ENCODE results near the gene APOC3.

Gene APOC3

DNA sequence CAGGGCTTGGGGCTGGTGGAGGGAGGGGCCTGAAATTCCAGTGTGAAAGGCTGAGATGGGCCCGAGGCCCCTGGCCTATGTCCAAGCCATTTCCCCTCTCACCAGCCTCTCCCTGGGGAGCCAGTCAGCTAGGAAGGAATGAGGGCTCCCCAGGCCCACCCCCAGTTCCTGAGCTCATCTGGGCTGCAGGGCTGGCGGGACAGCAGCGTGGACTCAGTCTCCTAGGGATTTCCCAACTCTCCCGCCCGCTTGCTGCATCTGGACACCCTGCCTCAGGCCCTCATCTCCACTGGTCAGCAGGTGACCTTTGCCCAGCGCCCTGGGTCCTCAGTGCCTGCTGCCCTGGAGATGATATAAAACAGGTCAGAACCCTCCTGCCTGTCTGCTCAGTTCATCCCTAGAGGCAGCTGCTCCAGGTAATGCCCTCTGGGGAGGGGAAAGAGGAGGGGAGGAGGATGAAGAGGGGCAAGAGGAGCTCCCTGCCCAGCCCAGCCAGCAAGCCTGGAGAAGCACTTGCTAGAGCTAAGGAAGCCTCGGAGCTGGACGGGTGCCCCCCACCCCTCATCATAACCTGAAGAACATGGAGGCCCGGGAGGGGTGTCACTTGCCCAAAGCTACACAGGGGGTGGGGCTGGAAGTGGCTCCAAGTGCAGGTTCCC lies at the start of gene APOC3:
Gene APOC3, plus strand, starts transcription at position 383 of the 659 bp plus-strand sequence. CDS start 676 bp downstream, outside the sequence.
- no peak within 1 kb of the TSS for H3K4me3 ChIP-seq

GRCh38 chr11:116782728-116783127 lies 47.0 kb upstream of the APOC3 start:
- Histone ChIP-seq H3K4me3 (no peak overlapping the region), H3K27ac (no peak overlapping the region)

More for the DNA sequence above, at the start of gene APOC3:
- no peak within 1 kb of the TSS for H3K27ac ChIP-seq

DNA sequence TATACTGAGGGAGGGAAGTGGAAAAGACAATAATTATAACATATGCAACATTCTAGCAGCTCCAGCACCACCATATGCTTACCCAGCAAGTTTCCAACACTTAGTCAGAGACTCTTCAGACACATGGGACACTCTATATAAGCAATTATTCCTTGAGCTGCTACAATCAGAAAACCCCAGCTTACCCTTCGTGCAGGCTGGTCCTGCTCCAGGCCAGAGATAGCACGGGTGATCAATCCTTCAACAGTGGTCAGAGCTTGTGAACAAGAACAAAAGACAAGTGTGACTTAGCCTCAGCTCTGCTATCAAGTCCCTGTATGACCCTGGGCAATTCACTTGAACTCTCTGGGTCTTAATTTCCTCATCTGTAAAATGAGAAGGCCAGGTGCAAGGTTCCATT lies 43.4 kb upstream of the APOC3 start:
- Histone ChIP-seq H3K4me3 (no peak overlapping the region), H3K27ac (no peak overlapping the region)

- peak overlapping the region in 15 of 21 experiments; percentile 82 to 98 (median 92) for H3K27ac ChIP-seq
- H3K4me3 ChIP-seq, result peak overlapping the region; percentile 81 to 99 (median 90)
Measured at GRCh38 chr11:116786966-116787365, 42.7 kb upstream of the APOC3 start.

GRCh38 chr11:116787436-116787785 lies 42.3 kb upstream of the APOC3 start:
- peak overlapping the region; percentile 81 to 99 (median 90) for H3K4me3 ChIP-seq
- peak overlapping the region; percentile 71 to 98 (median 92) for H3K27ac ChIP-seq

GRCh38 chr11:116787786-116788486 lies 41.8 kb upstream of the APOC3 start, which contains the start of gene ZPR1:
Gene ZPR1 (minus strand): TSS chr11:116788023. CDS start chr11:116787990, 33 bp downstream.
- H3K4me3 ChIP-seq, result peak within 1 kb of the TSS; percentile 81 to 99 (median 90)

DNA sequence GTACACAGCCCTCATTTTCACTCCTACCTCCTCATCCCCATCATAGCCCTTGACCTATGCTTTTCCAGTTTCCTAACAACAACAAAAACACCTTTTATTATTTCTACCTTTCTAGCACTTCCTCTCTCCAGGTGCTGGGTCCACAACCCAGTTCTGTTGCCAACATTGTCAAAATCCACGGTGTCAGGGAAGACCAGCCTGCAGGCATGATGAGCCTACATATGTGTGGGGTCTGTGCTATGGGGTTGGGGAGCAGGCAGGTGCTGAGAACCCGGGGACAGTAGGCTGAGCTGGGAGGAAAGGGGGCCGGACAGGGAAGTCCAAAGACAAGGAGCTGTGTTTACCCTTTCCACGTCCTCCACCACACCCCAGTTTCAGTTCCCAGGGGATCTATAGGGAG lies 41.2 kb upstream of the APOC3 start:
- H3K4me3 ChIP-seq, result peak overlapping the region; percentile 81 to 99 (median 90)
- peak overlapping the region in 19 of 21 experiments; percentile 79 to 98 (median 92) for H3K27ac ChIP-seq

More at GRCh38 chr11:116787786-116788486, 41.8 kb upstream of the APOC3 start, which contains the start of gene ZPR1:
- peak within 1 kb of the TSS; percentile 71 to 98 (median 92) for H3K27ac ChIP-seq

- Histone ChIP-seq H3K4me3 (no peak overlapping the region), H3K27ac (no peak overlapping the region)
Measured at GRCh38 chr11:116788975-116789374, 40.7 kb upstream of the APOC3 start.

DNA sequence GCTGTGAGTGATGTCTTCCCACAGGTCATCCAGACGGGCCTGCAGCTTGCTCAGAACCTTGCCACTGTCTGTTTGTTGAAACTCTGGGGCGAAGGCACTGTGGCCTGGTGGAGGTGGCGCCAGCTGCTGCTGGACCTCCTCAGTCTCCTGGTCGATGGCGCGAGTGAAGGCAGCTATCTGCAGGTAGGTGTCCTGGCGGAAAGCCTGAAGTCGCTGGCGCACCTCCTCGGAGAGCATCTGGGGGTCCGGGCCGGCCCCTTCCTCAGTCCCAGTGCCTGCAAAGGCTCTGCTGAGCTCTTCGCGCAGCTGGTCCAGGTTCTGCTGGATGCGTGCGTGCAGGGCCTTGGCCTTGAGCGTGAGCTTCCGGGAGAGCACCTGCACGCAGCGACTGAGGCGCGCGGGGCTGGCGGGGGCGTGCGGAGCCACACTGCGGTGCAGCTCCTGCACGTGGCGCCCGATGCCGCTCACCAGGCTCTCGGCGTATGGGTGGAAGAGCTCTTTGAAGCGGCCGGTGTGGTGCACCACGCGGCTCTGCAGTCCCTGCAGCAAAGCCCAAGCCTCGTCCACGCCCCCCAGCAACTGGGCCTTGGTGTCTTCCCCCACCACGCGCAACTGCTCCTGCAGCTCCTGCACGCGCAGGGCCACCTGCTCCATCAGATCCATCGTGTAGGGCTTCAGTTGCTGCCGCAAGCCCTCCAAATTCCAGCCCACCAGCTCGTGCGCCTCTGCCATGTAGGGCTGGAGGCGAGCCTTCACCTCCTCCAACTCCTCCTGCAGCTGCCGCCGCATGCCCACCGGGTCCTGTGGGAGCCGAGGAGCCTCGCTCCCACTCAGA lies 39.3 kb upstream of the APOC3 start:
- no peak overlapping the region for H3K27ac ChIP-seq
- no peak overlapping the region for H3K4me3 ChIP-seq

- Histone ChIP-seq H3K27ac (no peak overlapping the region), H3K4me3 (peak overlapping the region in 2 of 7 experiments; percentile 6 to 8)
Measured at GRCh38 chr11:116791002-116791812, 38.5 kb upstream of the APOC3 start.

- H3K4me3 ChIP-seq, result peak within 1 kb of the TSS in 2 of 7 experiments; percentile 6 to 8
- H3K27ac ChIP-seq, result no peak within 1 kb of the TSS
Measured at GRCh38 chr11:116791813-116792143, 37.9 kb upstream of the APOC3 start, which contains the start of gene APOA5. Gene APOA5 (minus strand): TSS chr11:116791879. CDS start chr11:116791860, 19 bp downstream.

DNA sequence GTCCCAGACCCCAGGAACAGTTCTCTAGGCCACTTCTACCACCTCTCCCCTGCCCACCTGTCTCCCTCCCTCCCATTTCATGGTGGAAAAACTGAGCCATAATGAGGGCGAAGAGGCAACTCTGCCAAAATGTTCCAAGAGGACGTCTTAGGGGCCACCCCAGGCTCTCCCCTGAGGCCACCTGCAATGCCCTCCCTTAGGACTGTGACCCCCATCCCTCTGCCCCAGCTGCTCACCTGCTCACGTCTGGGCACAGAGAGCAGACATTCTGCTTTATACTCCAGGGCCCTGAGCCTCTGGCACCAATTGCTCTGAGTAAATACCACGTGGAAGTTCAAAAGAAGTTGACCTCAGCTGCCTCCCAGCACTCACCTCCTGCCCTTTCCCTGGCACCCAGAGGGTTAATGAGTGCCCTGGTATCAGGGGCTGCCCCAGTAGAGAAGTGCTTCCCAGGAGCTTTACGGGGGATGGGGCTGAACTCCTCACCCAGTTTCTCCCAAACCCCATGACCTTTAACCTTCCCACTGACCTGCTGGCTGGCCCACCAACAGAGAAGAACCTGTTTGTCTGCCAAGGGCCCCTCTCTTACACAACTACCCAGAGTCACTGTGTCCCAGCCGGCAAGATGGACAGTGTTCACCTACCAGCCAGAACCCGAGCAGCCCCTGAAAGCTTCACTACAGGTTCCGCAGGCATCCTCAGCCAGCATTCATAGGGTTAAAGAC lies 37.4 kb upstream of the APOC3 start:
- Histone ChIP-seq H3K4me3 (no peak overlapping the region), H3K27ac (no peak overlapping the region)

- H3K27ac ChIP-seq, result no peak overlapping the region
- no peak overlapping the region for H3K4me3 ChIP-seq
Measured at GRCh38 chr11:116792869-116793771, 36.6 kb upstream of the APOC3 start.

GRCh38 chr11:116793772-116794097 lies 36.0 kb upstream of the APOC3 start:
- Histone ChIP-seq H3K27ac (no peak overlapping the region), H3K4me3 (no peak overlapping the region)

DNA sequence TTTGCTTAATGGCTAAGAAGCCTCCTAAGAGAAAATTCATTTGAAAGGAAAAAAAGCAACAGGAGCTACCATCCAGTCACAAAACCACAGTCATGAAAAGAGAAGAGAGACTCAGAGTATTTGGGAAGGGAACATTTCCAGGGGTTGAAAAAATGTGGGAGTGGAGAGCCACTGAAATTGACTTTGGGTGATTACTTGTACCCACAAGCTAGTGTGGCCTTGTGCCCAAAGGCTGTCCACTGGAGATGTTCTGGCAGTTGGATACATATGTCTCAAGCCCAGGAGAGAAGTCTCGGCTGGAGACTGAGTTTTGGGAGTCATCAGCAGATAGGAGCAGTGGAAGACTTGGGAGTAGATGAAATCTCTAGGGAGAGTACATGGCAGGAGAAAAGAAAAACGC lies 34.9 kb upstream of the APOC3 start:
- Histone ChIP-seq H3K27ac (no peak overlapping the region), H3K4me3 (no peak overlapping the region)

GRCh38 chr11:116796548-116796947 lies 33.2 kb upstream of the APOC3 start:
- no peak overlapping the region for H3K27ac ChIP-seq
- no peak overlapping the region for H3K4me3 ChIP-seq

DNA sequence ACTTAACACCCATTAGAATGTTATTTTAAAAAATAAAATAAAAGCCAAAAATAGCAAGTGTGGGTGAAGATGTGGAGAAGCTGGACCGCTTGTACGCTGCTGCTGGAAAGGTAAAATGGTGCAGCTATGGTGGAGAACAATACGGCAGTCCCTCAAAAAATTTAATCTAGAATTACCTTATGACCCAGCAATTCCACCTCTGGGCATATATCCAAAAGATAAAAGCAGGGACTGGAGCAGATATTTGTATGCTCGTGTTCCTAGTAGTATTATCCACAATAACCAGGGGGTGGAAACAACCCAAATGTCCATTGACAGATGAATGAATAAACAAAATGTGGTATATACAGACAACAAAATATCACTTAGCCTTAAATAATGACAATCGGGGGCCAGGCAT lies 31.9 kb upstream of the APOC3 start:
- no peak overlapping the region for H3K4me3 ChIP-seq
- no peak overlapping the region for H3K27ac ChIP-seq

DNA sequence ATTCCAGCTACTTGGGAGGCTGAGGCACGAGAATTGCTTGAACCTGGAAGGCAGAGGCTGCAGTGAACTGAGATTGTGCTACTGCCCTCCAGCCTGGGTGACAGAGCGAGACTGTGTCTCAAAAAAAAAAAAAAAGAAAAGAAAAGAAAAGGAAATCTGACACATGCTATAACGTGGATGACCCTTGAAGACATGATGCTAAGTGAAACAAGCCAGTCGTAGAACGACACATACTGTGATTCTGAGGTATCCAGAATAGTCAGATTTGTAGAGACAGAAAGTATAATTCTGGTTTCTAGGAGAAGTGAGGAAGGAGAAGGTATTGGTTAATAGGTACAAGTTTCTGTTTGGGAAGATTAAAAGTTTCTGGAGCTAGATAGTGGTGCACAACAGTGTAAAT lies 31.3 kb upstream of the APOC3 start:
- Histone ChIP-seq H3K4me3 (no peak overlapping the region), H3K27ac (no peak overlapping the region)
